ENCODE measurements around the gene RAB40B.

The RAB40B gene

DNA sequence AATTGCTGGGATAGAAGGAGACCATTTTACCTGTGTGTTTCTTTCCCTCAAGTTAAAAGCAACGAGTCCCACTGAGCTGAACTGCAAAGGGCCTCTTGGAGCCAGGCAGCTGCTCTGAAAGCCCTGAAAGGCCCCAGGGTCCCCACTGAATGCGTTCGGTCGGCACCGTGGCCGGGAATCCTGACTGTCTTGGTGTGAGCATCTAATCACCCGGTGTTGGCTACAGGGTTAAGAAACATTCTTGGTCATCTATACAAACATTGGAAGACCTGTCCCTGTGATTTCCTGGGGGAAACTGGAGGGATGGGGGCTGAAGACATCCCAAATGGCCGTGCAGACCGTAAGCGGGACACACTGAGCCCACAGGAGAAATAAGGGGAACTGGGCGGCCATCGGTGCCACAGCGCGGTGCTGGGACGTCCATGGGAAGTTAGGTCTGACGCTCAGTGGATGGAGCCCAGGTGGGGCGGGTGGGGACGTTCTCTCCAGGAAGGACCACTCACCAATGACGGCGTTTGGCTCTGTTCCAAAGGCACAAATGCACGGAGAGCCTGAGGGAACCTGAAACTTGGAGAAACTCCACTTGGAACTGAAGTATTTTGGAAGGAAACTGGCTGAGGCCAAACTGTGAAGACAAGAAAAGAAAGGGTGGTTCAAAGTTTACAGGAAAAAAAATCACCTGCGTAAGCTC lies 82.3 kb downstream of the RAB40B start:
- no peak for DNase-seq (ENCODE audit: low read depth, low spot score)

DNA sequence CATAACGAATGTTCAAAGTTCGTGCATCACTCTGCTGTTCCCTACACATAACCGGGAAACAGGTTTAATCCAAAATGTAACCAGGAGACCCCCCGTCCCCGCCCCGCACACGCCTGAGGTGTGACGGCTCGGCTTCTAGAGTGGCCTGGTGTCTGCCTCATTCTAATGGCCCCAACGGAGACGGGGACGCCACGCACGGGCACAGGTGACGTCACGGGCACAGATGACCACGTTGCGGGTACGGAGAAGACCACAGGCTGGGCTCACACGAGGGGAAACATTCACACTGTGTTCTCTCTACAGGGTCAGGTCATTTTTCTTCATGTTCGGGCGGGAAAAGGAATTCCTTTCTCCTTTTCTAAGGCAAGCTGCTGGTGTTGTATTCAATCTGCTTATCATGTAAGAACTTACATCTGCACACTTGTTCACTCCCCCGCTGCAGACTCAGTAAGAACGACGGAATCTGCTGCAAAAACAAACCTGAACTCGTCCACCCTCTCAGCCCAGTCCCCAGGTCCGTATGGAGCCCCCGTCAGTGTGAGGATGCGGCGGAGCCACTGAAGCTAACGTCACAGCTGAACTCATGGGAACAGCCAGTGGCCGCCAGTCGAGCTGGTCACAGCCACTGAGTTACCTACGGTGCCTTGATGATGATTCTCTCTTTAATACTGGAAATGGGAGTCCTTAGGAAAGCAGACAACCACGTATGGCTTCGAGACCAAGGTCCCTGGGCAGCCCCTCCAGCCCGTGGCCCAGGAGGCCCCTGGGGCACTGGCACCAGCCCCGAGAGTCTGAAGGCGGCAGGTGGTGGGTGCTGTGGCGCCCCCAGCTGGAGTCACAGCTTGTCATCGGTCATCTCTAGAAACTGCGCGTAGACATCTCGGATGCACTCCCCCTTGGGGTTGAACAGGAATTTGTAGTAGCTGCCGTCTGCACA lies 83.1 kb downstream of the RAB40B start:
- no peak for DNase-seq (ENCODE audit: low read depth, low spot score)

DNA sequence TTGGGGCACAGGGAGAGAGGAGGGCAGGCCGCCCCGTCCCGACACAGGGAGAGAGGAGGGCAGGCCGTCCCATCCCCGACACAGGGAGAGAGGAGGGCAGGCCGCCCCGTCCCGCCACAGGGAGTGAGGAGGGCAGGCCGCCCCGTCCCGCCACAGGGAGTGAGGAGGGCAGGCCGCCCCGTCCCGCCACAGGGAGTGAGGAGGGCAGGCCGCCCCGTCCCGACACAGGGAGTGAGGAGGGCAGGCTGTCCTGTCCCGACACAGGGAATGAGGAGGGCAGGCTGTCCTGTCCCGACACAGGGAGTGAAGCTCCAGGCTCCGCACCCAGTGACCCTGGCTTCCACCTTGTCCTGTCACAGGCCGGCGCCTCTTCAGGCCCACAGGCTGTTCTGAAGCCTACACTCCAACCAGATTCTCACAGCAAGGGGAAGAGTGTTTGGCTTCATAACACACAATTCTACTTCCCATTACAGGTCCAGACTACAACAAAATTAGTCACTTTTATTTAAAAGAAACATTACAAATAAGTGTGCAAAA lies 84.3 kb downstream of the RAB40B start:
- no peak for DNase-seq (ENCODE audit: low read depth, low spot score)

DNA sequence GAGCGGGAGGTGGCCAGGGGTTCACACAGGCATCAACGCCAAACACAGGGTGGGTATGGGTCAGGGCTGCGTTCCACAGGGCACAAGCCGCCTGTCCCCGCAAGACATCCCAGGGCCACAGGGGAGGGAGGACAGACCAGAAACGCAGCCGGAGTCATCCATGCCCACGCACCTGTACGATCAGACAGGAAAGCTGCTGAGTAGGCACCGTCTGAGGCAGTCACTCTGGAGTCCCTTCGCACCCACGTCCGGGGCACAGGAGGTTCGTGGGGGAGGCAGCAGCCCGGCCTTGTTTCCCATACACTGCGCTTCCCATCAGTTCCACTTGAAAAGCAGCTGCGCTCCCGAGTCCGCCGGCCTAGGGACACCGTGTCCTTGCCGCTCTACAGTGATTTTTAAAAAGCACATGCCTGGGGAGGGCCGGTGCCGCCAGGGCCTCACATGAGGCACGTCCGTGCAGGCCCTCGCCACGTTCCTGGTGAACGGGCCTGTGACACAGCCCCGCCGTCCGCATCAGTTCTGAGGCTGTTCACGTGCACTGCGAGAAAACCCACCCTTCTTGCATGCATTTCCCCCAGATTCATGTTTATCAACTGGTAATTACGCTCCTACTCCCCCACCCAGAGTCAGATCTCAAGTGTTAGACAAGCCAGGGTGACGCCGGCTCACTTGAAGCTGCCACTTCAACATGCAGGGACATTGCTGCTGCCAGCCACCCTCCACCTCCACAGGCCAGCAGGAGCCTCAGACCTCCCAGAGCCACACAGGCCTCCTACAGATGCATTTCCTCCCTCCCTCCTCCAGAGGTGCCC lies 85.0 kb downstream of the RAB40B start:
- no peak for DNase-seq (ENCODE audit: low read depth, low spot score)

DNA sequence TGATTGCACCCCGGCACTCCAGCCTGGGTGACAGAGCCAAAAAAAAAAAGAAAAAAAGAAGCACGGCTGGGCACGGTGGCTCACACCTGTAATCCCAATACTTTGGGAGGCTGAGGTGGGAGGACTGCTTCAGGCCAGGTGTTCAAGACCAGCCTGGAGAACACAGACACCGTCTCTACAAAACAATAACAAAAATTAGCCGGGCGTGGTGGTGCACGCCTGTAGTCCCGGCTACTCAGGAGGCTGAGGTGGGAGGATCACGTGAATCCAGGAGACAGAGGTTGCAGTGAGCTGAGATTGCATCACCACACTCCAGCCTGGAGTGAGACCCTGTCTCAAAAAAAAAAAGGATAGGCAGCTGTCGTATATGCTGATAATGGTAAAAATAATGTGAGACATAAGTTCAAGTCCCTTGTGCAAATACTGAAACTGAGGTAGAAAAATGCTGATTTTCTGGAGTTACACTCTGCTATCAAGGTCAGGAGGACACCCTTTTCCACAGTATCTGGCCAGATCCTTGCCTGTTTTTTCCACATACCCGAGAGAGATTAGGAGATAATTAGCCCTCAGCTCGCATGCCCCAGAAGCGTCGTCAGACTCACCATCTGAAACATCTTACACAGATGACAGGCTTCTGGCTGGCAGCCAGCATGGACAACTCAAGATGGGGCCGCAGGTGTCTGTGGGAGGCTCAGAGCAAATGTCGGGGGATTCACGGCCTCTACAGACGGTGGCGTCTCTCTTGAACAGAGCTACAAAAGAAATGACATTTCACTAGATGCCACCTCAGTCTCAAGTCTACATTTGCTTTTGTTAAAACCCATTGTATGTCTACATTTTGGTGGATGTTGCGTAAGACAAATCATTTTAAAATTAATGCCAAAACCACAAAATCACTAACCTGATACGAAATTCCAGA lies 87.1 kb downstream of the RAB40B start:
- no peak for DNase-seq (ENCODE audit: low read depth, low spot score)

DNA sequence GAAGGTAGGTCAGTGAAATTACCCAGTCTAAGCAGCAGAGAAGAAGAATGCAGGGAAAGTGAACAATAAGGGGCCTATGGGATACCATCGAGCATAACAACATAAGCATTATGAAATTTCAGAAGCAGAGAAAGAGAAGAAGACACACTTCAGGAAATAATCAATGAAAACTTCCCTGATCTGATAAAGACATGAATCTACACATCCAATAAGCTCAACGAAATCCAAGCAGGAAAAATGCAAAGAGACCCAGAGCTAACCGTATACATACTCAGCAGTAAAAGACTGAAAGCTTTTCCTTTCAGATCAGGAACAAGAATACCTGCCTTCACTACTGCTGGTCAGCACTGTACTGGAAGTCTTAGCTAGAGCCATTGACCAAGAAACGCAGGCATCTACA lies 88.8 kb downstream of the RAB40B start:
- DNase-seq (ENCODE audit: low read depth, low spot score), result no peak

DNA sequence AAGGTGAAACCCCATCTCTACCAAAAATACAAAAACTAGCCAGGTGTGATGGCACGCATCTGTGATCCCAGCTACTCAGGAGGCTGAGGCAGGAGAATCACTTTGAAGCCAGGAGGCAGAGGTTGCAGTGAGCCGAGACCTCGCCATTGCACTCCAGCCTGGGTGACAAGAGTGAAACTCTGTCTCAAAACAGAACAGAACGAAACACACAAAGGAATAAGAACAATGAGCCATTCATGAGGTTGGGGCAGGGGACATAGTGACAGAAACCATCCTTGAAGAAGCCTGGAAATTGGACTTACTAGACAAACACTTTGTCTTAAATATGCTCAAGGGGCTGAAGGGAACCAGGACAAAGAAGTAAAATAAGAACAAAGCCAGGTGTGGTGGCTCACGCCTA lies 89.7 kb downstream of the RAB40B start:
- no peak for DNase-seq (ENCODE audit: low read depth, low spot score)

DNA sequence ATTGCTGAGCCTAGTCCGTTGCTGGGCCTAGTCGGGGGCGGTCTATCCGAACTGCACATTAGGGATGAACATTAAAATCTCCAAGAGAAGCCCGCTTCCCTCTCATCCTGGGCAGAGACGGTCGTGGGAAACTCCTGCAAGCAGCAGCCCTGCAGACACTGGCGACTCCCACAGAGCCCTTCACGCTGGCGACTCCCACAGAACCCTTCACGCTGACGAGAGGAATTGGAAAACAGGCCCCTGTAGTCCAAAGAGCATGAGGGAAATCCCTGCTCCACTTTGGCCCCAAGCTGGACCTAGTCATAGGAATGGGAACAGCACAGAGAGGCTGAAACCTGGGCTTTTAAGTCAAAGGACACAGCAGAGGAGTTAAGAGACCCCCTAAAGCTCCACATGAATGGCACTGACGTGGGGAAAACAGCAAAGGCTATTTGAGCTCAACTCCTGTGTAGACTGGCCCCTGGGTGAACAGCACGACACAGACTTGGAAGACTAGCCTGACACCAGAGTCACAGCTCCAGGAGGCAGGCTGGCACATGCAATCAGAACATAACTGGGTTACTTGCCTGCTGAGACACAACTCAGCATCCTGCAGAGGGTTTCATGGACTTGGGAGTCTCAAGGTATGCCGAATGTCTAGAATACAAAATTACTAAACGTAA lies 92.4 kb downstream of the RAB40B start:
- no peak for DNase-seq (ENCODE audit: low read depth, low spot score)

All from activated naive CD8-positive, alpha-beta T cell treated with anti-CD3 and anti-CD28 coated beads, Interleukin-2, amount 50 U/mL, for 16 hours (primary cell).